NK-92 (cell line): Measurements from ENCODE around the gene SLC5A7.

Source experiments
- DNase-seq: peaks from one replicate; lab custom pipeline; 2025; ENCODE audit not compliant: unreplicated experiment; lab: John Stamatoyannopoulos, UW

SLC5A7 gene

GRCh38 chr2:107986278-107987217 is at the start of gene SLC5A7:
SLC5A7 (plus strand) TSS chr2:107986524; CDS start chr2:107988156, 1,632 bp downstream.
- DNase-seq: no peak

GRCh38 chr2:107961395-107961794 is 24.9 kb upstream of the SLC5A7 start:
- DNase-seq: no peak

GRCh38 chr2:107964185-107964584 is 22.1 kb upstream of the SLC5A7 start:
- no peak for DNase-seq

GRCh38 chr2:107984707-107985106 is 1.6 kb upstream of the SLC5A7 start:
- DNase-seq: no peak

GRCh38 chr2:107988108-107988507 is 1.8 kb downstream of the SLC5A7 start:
- no peak for DNase-seq

- no peak for DNase-seq
These were observed 3.1 kb downstream of the SLC5A7 start for GRCh38 chr2:107989445-107989844.

- no peak for DNase-seq
These were observed 4.4 kb downstream of the SLC5A7 start for GRCh38 chr2:107990718-107991117.

GRCh38 chr2:107992069-107992468 is 5.7 kb downstream of the SLC5A7 start:
- DNase-seq: no peak

- DNase-seq: no peak
These were observed 12.8 kb downstream of the SLC5A7 start for GRCh38 chr2:107999158-107999557.

GRCh38 chr2:108010912-108011591 is 24.7 kb downstream of the SLC5A7 start:
- no peak for DNase-seq

- DNase-seq: no peak
These were observed 27.0 kb downstream of the SLC5A7 start for GRCh38 chr2:108013305-108013704.

GRCh38 chr2:108022628-108023027 is 36.3 kb downstream of the SLC5A7 start:
- DNase-seq: no peak

- no peak for DNase-seq
These were observed 37.5 kb downstream of the SLC5A7 start for GRCh38 chr2:108023776-108024175.

- DNase-seq: no peak
These were observed 39.9 kb downstream of the SLC5A7 start for GRCh38 chr2:108026092-108026794.

- DNase-seq: no peak
These were observed 43.2 kb downstream of the SLC5A7 start for GRCh38 chr2:108029496-108029895.

GRCh38 chr2:108029912-108030311 is 43.6 kb downstream of the SLC5A7 start:
- DNase-seq: no peak

GRCh38 chr2:108031471-108031941 is 45.2 kb downstream of the SLC5A7 start:
- no peak for DNase-seq

GRCh38 chr2:108034843-108035242 is 48.5 kb downstream of the SLC5A7 start:
- no peak for DNase-seq

- DNase-seq: no peak
These were observed 62.4 kb downstream of the SLC5A7 start for GRCh38 chr2:108048752-108049151.

GRCh38 chr2:108058576-108059137 is 72.3 kb downstream of the SLC5A7 start:
- no peak for DNase-seq

- DNase-seq: no peak
These were observed 75.2 kb downstream of the SLC5A7 start for GRCh38 chr2:108061439-108062042.
